ENCODE results near the gene CREB3. TPM values are rescaled to one million over a fixed set of nuclear protein-coding genes. Genes with fewer than 3 reads are reported as not detected.

Gene CREB3
- total and polyA plus RNA-seq, 2 experiments from 2014 or later: 20.3 to 32.4 TPM

DNA sequence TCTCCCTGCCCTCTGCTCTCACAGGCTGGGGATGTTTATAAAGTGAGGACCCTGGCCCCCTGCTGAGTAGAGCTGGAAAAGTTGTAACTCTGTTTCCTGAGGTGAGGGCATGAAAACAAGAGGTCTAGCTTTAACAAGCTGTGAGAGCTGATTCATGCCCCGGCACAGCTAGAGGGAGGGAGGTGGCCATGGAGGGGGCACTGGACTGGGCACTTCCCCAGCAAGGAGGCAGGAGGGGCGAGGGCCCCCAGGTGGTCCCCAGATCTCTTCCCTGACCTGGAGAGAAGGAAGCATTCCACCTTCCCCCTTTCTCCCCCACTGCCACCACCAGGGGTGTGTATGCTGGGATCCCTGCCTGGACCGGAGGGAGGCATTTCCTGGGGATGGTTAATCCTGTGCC lies 21.8 kb downstream of the CREB3 start, which contains the start of gene MSMP:
Gene MSMP, minus strand, starts transcription at position 13 of the 400 bp plus-strand sequence. CDS start 147 bp downstream, outside the sequence.
- peaks cover 10% of the 10 kb centered on the region for H3K27me3 Mint-ChIP-seq (ENCODE audit: insufficient read depth, low read depth, poor library complexity)
- Histone ChIP-seq H3K27me3 (ENCODE audit: insufficient read depth) (no peaks in the 10 kb centered on the region), H2AFZ (no peak within 1 kb of the TSS), H3K4me1 (ENCODE audit: insufficient read depth) (peaks cover 25% of the 10 kb centered on the region), H3K4me2 (no peak within 1 kb of the TSS), H3F3A (replicated peaks; ENCODE audit: low read depth) (peaks cover 26% of the 10 kb centered on the region; the same call in 1 of the 2 replicates), H3K36me3 (ENCODE audit: insufficient read depth) (peaks cover 4% of the 10 kb centered on the region), H4K20me1 (replicated peaks; ENCODE audit: insufficient read depth) (no peaks in the 10 kb centered on the region; the same call in 1 of the 2 replicates), H3K4me3 (no peak within 1 kb of the TSS), H3K79me2 (replicated peaks; ENCODE audit: insufficient read depth) (peaks cover 17% of the 10 kb centered on the region), H3K9me2 (ENCODE audit: insufficient read depth) (no peaks in the 10 kb centered on the region), H3K27ac (ENCODE audit: low read depth) (no peak within 1 kb of the TSS)
- H3K4me3 Mint-ChIP-seq: no peak within 1 kb of the TSS
- ATAC-seq (no peak), DNase-seq (ENCODE audit: low spot score) (no peak)
- peaks cover 20% of the 10 kb centered on the region for H3K4me1 Mint-ChIP-seq
- H3K27ac Mint-ChIP-seq: no peak within 1 kb of the TSS
- no peak for TF ChIP-seq CREB1 (CRISPR knock-in tag; IDR thresholded peaks at IDR 0.05; ENCODE audit: low read depth)
- TF ChIP-seq, protein P1, sequence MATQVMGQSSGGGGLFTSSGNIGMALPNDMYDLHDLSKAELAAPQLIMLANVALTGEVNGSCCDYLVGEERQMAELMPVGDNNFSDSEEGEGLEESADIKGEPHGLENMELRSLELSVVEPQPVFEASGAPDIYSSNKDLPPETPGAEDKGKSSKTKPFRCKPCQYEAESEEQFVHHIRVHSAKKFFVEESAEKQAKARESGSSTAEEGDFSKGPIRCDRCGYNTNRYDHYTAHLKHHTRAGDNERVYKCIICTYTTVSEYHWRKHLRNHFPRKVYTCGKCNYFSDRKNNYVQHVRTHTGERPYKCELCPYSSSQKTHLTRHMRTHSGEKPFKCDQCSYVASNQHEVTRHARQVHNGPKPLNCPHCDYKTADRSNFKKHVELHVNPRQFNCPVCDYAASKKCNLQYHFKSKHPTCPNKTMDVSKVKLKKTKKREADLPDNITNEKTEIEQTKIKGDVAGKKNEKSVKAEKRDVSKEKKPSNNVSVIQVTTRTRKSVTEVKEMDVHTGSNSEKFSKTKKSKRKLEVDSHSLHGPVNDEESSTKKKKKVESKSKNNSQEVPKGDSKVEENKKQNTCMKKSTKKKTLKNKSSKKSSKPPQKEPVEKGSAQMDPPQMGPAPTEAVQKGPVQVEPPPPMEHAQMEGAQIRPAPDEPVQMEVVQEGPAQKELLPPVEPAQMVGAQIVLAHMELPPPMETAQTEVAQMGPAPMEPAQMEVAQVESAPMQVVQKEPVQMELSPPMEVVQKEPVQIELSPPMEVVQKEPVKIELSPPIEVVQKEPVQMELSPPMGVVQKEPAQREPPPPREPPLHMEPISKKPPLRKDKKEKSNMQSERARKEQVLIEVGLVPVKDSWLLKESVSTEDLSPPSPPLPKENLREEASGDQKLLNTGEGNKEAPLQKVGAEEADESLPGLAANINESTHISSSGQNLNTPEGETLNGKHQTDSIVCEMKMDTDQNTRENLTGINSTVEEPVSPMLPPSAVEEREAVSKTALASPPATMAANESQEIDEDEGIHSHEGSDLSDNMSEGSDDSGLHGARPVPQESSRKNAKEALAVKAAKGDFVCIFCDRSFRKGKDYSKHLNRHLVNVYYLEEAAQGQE (IDR thresholded peaks at IDR 0.05; ENCODE audit: unreplicated experiment): no peak
- TF ChIP-seq POLR2AphosphoS5 (IDR thresholded peaks at IDR 0.05; ENCODE audit: low read depth): no peak
- TF ChIP-seq, protein P2, sequence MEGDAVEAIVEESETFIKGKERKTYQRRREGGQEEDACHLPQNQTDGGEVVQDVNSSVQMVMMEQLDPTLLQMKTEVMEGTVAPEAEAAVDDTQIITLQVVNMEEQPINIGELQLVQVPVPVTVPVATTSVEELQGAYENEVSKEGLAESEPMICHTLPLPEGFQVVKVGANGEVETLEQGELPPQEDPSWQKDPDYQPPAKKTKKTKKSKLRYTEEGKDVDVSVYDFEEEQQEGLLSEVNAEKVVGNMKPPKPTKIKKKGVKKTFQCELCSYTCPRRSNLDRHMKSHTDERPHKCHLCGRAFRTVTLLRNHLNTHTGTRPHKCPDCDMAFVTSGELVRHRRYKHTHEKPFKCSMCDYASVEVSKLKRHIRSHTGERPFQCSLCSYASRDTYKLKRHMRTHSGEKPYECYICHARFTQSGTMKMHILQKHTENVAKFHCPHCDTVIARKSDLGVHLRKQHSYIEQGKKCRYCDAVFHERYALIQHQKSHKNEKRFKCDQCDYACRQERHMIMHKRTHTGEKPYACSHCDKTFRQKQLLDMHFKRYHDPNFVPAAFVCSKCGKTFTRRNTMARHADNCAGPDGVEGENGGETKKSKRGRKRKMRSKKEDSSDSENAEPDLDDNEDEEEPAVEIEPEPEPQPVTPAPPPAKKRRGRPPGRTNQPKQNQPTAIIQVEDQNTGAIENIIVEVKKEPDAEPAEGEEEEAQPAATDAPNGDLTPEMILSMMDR (conservative IDR thresholded peaks at IDR 0.05; ENCODE audit: low read depth in 2 of 2): no peak
- TF ChIP-seq ZNF331 (CRISPR knock-in tag; IDR thresholded peaks at IDR 0.05; ENCODE audit: low read depth): no peak
- no peak for TF ChIP-seq ZNF114 (CRISPR knock-in tag; IDR thresholded peaks at IDR 0.05)
- TF ChIP-seq, protein P3, sequence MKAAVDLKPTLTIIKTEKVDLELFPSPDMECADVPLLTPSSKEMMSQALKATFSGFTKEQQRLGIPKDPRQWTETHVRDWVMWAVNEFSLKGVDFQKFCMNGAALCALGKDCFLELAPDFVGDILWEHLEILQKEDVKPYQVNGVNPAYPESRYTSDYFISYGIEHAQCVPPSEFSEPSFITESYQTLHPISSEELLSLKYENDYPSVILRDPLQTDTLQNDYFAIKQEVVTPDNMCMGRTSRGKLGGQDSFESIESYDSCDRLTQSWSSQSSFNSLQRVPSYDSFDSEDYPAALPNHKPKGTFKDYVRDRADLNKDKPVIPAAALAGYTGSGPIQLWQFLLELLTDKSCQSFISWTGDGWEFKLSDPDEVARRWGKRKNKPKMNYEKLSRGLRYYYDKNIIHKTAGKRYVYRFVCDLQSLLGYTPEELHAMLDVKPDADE (IDR thresholded peaks at IDR 0.05): no peak
- no peak for TF ChIP-seq JUNB (IDR thresholded peaks at IDR 0.05; ENCODE audit: unreplicated experiment)
- TF ChIP-seq, protein P4, sequence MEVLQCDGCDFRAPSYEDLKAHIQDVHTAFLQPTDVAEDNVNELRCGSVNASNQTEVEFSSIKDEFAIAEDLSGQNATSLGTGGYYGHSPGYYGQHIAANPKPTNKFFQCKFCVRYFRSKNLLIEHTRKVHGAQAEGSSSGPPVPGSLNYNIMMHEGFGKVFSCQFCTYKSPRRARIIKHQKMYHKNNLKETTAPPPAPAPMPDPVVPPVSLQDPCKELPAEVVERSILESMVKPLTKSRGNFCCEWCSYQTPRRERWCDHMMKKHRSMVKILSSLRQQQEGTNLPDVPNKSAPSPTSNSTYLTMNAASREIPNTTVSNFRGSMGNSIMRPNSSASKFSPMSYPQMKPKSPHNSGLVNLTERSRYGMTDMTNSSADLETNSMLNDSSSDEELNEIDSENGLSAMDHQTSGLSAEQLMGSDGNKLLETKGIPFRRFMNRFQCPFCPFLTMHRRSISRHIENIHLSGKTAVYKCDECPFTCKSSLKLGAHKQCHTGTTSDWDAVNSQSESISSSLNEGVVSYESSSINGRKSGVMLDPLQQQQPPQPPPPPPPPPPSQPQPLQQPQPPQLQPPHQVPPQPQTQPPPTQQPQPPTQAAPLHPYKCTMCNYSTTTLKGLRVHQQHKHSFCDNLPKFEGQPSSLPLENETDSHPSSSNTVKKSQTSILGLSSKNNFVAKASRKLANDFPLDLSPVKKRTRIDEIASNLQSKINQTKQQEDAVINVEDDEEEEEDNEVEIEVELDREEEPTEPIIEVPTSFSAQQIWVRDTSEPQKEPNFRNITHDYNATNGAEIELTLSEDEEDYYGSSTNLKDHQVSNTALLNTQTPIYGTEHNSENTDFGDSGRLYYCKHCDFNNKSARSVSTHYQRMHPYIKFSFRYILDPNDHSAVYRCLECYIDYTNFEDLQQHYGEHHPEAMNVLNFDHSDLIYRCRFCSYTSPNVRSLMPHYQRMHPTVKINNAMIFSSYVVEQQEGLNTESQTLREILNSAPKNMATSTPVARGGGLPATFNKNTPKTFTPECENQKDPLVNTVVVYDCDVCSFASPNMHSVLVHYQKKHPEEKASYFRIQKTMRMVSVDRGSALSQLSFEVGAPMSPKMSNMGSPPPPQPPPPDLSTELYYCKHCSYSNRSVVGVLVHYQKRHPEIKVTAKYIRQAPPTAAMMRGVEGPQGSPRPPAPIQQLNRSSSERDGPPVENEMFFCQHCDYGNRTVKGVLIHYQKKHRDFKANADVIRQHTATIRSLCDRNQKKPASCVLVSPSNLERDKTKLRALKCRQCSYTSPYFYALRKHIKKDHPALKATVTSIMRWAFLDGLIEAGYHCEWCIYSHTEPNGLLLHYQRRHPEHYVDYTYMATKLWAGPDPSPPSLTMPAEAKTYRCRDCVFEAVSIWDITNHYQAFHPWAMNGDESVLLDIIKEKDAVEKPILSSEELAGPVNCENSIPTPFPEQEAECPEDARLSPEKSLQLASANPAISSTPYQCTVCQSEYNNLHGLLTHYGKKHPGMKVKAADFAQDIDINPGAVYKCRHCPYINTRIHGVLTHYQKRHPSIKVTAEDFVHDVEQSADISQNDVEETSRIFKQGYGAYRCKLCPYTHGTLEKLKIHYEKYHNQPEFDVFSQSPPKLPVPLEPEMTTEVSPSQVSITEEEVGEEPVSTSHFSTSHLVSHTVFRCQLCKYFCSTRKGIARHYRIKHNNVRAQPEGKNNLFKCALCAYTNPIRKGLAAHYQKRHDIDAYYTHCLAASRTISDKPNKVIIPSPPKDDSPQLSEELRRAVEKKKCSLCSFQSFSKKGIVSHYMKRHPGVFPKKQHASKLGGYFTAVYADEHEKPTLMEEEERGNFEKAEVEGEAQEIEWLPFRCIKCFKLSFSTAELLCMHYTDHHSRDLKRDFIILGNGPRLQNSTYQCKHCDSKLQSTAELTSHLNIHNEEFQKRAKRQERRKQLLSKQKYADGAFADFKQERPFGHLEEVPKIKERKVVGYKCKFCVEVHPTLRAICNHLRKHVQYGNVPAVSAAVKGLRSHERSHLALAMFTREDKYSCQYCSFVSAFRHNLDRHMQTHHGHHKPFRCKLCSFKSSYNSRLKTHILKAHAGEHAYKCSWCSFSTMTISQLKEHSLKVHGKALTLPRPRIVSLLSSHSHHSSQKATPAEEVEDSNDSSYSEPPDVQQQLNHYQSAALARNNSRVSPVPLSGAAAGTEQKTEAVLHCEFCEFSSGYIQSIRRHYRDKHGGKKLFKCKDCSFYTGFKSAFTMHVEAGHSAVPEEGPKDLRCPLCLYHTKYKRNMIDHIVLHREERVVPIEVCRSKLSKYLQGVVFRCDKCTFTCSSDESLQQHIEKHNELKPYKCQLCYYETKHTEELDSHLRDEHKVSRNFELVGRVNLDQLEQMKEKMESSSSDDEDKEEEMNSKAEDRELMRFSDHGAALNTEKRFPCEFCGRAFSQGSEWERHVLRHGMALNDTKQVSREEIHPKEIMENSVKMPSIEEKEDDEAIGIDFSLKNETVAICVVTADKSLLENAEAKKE (CRISPR knock-in tag; IDR thresholded peaks at IDR 0.05): no peak
- peaks cover 38% of the 10 kb centered on the region for H3K36me3 Mint-ChIP-seq (ENCODE audit: low read depth)
- no peaks in the 10 kb centered on the region; the same call in 1 of the 3 replicates for H3K9me3 Mint-ChIP-seq
